Left ventricle myocardium superior (tissue), 1 donor: ENCODE measurements around the gene DNAJC30. TPM values are rescaled to one million over a fixed set of nuclear protein-coding genes. Genes with fewer than 3 reads are reported as not detected.
"Not testable (repeated sequence)": the region's sequence is repeated elsewhere in the genome, so short reads cannot be mapped to it uniquely, and the experiment has no call there.

ENCODE experiments used
- ATAC-seq: fragments of 200-7000 bp; cut with Tn5 transposase; one replicate; pipeline ENCODE4 v1.9.1; 2020; ENCODE audit warnings: mild to moderate bottlenecking, moderate library complexity
- DNase-seq: peaks from one replicate; pipeline ENCODE4 v3.0.0-alpha.2; 2020
- intact Hi-C: fragments of 100-400 bp; cut with micrococcal nuclease; formaldehyde crosslinking; loops from one replicate; pipeline ENCODE4 v1.11.0; 2022
- total RNA-seq: library from RNA; stranded (reverse); fragmentation: NEBNext Ultra II Directional; extraction: Animal tissue kit (Norgen Biotek cat#: 25700); gene quantifications from one replicate; pipeline ENCODE4 v1.2.1, GENCODE V29; 2021
- donor health status: DM: no; HTN: yes; CAD: no; lungs with severe emphysema.

Gene DNAJC30
- total RNA-seq, 1 donor from 2014 or later, result 13.2 TPM

DNA sequence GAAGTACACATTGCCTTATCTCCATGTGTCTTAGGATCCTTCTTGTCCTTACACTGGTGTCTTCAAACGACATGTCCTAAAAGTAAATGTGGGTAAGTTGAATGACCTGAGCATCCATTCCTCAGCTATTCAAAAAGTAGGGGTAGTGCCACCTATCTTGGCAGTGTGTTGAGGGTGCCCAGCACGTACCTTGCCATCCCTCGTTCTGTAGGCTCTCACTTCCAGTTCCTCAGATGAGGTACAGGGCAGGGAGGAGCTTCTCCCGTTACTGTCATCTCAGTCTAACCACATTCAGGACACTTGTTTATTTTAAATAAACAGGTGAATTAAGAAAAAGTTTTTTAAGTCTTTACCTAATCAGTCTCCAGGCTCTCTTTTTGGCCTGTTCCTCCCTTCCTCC lies 13.1 kb upstream of the DNAJC30 start:
- no peak for DNase-seq
- intact Hi-C loops, result no loop called here
- no peak for ATAC-seq

DNA sequence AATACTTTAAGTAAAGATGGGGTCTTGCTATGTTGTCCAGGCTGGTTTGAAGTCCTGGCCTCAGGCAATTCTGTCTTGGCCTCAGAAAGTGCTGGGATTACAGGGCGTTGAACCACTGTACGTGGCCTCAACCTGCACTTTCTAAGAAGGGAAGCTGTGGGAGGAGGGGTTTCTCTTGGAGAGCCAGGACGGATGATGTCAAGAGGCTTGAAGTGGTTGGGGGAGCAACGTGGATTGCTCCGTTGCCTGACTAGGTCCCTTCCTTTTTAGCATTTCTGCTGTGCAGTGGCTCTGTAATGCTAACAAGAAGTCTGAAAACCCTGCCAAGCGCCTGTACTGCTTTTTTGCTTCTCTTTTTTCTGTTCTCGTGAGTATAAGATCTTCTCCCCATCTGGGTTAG lies 7.4 kb upstream of the DNAJC30 start:
- DNase-seq, result no peak
- ATAC-seq, result no peak

DNA sequence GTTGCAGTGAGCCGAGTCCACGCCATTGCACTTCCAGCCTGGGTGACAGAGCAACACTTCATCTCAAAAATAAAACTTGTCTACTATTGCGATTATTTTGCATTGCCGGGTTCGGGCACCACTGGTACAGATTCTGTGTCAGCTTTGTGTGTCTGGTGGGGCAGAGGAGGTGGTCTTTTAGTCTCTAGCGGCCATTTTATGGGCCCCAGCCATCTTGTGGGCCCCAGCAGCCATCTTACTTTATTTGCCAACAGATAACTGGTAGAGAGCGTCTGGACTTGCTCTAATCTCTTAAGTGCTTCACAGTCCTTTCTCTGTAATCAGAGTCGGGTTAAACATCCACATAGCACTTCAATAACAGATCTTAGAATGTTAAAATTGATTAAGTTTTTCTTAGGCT lies 5.0 kb upstream of the DNAJC30 start:
- ATAC-seq (no peak), DNase-seq (no peak)
- intact Hi-C loops, result no loop called here

More for the DNA sequence above, 7.4 kb upstream of the DNAJC30 start:
- intact Hi-C loops, result no loop called here

DNA sequence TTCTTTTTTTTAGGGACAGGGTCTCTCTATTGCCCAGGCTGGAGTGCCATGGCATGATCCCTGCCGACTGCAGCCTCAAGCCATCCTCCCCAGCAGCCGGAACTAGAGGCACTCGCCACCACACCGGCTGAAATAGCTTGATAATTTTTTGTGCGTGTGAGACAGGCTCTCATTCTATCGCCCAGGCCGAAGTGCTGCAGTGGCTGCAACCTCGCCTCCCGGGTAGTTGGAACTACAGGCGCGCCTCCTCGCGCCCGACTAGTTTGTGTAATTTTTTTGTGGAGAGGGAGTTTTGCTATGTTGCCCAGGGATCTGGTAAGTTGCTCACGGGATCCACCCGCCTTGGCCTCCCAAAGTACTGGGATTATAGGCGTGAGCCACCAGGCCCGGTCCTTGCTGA lies 2.1 kb upstream of the DNAJC30 start:
- intact Hi-C loops, result no loop called here
- no peak for DNase-seq
- no peak for ATAC-seq

DNA sequence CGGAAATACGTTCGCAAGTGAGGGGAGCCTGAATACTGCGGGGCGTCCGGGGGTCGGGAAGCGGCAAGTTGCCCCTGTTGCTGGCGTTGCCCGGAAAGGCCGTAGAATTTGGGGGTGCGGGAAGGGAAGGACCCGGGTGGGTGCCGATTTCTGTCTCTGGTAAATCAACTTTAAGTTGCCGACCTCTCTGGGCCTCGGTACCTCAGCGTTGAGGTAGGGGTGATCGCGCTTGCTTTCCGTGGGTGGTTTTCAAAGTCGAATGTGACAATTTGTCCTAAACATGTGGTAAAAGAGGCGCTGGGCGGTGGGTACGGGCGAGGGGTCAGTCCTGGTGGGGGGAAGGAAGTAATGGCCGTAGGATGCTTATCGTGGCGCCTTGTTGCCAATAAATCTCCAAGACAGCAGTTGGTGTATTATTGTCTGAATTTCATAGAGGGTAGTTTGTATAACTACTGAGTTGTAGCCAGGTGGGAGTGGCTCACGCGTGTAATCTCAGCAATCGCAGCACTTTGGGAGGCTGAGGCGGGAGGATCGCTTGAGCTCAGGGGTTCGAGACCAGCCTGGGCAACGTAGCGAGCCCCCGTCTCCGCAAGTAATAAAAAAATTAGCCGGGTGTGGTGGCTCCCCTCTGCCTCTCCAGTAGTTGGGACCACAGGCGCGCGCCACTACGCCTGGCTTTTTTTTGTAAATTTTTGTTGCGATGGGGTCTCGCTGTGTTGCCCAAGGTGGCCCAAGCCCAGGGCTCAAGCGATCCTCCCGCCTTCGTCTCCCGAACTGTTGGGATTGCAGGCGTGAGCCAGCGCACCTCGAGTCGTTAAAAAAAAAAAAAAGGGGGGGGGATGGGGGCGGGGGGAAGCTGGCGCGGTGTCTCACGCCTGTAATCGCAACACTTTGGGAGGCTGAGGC lies 788 bp upstream of the DNAJC30 start:
- ATAC-seq (no peak), DNase-seq (no peak)
- intact Hi-C loops, result no loop called here

DNA sequence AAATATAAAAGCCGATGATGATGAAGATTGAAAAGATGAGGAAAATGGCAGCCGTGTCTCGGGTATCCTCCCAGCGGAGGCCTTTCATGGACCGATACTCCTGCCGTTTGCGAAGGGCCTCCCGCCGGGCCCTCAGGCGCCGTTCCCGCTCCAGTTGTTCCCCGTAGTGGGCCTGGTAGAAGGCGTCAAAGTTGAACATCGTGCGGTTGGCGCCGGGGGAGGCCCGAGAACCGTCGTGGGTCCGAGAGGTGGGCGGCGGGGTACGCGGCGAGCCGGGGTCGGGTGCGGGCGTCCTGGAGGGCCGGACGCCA lies 553 bp downstream of the DNAJC30 start:
- intact Hi-C loops, result no loop called here
- ATAC-seq (no peak), DNase-seq (no peak)

DNA sequence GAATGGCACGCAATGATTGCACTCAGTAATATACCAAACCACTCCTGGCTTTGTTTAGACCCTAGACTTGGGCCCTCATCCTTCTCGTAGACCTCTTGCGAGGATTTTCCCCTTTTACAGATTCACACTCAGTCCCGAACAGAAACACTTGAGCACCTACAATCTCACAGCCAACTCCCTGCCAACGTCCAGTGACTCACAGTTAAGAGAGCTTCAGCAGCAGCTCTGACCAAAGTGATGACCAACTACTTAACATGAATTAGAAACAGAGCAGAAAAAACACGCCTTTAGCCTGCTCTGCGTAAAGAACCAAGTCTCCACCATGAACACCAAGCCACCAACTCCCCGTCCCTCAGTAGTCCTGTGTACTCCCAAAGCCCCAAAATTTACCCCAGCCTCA lies 2.2 kb downstream of the DNAJC30 start:
- intact Hi-C loops, result no loop called here
- DNase-seq (no peak), ATAC-seq (no peak)

DNA sequence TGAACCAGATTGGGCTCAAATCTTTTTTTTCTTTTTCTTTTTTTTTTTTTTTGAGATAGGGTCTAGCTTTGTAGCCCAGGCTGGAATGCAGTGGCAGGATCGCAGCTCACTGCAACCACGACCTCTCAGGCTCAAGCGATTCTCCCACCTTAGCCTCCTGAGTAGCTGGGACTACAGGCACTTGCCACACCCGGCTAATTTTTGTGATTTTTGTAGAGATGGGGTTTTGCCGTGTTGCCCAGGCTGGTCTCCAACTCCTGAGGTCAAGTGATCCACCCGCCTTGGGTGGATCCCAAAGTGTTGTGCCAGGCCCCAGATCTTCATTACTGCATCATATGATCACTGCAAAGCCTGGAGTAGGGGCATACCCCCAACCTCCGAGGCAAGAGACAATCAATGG lies 2.8 kb downstream of the DNAJC30 start:
- ATAC-seq (no peak), DNase-seq (no peak)
- intact Hi-C loops, result no loop called here

DNA sequence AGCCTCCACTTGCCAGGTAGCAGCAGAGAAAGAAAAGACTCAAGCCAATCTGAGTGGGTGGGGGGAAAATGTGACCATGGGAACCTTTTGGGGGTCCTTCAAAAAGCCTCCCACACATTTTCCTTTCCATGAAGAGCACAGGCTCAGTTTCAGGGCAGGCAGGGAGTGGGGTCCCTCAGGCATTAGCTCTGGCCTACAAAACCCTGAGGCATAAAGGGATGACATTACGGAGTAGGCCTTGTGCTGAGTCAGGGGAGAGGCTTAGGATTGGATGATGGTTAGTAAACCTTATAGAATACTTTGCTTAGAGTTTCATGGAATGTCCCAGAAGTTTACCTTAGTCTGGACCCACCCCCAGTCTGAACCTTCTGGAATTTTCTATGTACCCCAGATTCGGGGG lies 3.5 kb downstream of the DNAJC30 start:
- DNase-seq, result no peak
- ATAC-seq, result no peak
- intact Hi-C loops, result no loop called here

DNA sequence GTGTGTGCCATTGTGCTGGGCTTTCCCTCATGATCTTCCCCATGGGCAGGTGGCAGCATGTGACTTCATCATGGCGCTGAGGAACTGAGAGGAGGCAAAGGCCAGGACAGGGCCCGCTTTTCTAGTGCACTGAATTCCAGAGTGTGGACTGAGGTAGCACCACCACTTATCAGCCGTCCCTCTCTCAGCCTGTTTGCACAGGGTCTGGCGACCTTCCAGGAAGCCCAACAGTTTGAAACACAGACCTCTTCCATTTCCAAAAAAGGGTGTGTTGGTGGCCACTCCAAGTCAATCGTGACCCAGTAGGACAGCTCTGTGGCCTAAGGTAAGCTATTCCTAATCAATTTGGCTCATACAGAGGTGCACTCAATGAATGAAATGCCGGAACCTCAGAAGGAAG lies 4.4 kb downstream of the DNAJC30 start:
- DNase-seq (peak; percentile 44), ATAC-seq (peak; percentile 8)
- intact Hi-C loops, result no loop called here

DNA sequence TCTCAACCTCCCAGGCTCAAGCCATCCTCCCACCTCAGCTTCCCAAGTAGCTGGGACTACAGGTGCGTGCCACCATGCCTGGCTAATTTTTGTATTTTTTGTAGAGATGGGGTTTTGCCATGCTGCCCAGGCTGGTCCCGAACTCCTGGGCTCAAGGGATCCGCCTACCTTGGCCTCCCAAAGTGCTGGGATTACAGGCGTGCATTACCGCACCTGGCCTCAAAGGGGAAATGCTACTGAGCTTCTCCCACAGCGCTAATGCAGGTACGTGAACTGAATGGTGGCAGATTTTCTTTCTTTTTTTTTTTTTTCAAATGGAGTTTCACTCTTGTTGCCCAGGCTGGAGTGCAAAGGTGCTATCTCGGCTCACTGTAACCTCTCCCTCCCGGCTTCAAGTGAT lies 7.2 kb downstream of the DNAJC30 start:
- DNase-seq, intact Hi-C loops: not testable (repeated sequence)

DNA sequence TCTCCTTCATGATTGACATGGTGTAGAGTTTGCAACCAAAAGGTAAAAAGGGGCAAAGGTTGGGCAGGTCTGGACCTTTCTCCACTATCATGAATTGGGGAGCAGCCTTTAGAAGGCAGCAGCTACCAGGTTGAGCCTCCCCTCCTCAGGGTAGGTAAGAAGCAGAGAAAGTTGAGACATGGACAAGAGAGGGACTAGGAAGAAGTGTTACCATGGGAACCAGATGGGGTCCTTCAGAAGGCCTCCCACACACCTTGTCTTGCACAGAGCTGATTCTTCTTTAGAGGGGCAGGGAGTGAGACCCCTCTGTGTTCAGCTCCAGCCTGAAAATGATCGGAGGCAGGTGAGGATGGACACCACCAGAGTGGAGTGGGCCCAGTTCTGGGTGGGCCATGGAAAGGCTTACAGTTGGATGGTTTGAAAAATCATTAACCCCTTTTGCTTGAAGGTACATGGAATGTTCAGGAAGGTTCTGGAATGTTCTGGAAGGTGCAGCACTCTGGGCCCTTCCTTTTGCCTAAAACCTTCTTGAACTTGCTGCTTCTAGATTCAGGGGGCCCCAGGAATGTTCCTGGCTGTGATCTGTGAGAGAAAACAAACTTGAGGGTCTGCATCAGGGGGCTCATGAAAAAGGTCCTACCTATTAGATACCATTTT lies 8.7 kb downstream of the DNAJC30 start:
- intact Hi-C loops, result no loop called here
- ATAC-seq (no peak), DNase-seq (no peak)

More for the DNA sequence above, 7.2 kb downstream of the DNAJC30 start:
- ATAC-seq, result not testable (repeated sequence)

DNA sequence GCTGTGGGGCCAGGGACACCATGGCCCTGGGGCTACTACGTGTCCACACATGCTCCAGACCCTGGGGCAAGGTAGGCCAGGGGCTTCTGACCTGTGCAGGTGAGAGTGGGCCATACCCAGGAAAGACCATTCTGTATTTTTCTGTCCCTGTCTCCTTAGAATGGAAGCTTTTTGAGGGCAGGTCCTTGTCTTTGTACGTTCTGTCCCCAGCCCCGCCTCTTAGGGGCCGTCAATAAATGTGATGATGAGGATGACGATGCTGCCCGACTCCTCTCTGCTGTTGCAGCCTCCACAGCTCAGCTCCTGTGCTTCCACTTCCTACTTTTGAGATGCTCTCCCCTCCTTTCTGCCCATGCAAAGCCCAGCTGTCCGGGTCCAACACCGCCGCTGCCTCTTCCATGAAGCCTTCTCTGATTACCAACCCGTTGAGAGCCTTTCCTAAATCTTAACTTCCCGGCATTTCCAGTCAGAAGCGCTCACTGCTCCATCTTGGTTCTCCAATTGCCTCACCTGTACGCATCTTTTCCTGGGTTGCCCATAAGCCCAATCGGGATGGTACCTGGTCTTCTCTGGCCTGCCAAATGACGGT lies 11.3 kb downstream of the DNAJC30 start:
- DNase-seq, result no peak
- intact Hi-C loops, result no loop called here
- no peak for ATAC-seq

DNA sequence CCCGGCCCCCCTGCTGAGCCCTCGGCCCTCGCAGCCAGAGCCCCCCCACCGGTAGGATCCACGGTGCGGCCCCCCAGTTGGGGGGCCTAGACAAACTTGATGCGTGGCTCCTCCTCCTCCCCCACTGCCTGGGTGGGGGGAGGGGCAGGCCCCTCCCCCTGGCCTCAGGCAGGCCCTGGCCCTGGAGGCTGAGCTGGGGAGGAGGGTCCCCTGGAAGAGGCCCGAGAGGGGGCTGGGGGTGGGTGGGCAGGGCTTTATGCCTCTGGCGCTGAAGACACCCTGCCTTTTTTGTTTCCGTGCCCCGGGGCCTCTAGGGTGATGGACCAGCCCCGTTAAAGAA lies 12.0 kb downstream of the DNAJC30 start:
- DNase-seq, result no peak
- intact Hi-C loops, result no loop called here
- ATAC-seq, result no peak

DNA sequence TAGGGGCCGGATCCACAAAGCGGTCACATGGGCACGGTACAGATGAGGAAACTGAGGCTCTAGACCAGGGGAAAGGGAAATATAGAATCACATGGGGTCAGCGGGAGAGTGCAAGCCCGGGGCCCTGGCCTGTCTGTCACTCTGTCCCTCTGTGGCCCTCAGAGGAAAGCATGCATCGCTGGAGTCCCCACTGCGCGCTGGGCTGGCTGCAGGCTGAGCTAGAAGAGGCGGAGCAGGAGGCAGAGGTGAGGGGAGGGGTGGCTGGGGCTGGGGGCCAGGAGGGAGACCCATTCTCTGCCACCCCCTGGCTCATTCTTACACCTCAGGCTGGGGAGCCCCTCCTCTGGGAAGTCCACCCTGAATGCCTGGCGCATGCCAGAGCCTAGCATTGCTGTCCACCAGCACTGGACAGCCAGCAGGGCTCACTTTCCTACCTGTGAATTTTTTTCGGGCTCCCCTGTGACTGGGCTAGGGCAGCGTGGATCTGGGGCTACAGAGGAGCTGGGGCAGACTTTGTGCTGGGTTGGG lies 13.3 kb downstream of the DNAJC30 start:
- DNase-seq (no peak), ATAC-seq (no peak)
- intact Hi-C loops, result loop anchor here (10.0 kb wide), 1 partner anchor 65 kb away; no protein-coding TSS in a partner anchor

DNA sequence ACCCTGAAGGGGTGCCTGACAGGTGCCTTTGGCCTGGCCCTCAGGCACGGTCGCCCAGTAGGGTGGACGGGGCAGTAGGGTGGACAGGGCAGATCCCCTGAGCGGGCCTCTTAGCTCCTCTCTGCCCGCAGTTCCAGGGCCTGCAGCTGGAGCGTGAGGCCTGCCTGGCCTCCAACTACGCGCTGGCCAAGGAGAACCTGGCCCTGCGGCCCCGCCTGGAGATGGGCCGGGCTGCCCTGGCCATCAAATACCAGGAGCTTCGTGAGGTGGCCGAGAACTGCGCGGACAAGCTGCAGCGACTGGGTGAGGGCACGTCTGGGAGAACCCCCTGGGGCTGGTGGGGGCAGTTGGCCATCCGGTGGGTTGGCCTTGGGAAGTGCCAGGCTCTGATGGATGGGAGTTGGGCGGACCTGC lies 14.0 kb downstream of the DNAJC30 start:
- DNase-seq, result no peak
- intact Hi-C loops, result loop anchor here (10.0 kb wide), 1 partner anchor 64 kb away; no protein-coding TSS in a partner anchor
- no peak for ATAC-seq

DNA sequence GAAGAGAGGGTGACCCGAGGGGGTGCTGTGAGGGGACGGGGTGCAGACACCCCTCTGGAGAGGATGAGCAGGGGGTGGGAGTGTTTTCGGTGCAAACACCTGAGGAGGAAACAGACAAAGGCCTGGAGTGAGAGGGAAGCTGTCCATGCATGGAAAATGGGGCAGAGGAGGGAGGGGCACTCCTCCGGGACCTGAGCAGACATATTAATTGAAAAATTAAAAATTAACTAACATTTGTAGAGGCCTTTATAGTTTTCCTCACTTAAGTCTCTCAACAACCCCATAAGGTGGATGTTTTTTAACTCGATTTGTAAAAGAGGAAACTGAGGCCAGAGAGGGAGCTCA lies 14.4 kb downstream of the DNAJC30 start:
- intact Hi-C loops, result loop anchor here (10.0 kb wide), 1 partner anchor 64 kb away; no protein-coding TSS in a partner anchor
- ATAC-seq (no peak), DNase-seq (no peak)

DNA sequence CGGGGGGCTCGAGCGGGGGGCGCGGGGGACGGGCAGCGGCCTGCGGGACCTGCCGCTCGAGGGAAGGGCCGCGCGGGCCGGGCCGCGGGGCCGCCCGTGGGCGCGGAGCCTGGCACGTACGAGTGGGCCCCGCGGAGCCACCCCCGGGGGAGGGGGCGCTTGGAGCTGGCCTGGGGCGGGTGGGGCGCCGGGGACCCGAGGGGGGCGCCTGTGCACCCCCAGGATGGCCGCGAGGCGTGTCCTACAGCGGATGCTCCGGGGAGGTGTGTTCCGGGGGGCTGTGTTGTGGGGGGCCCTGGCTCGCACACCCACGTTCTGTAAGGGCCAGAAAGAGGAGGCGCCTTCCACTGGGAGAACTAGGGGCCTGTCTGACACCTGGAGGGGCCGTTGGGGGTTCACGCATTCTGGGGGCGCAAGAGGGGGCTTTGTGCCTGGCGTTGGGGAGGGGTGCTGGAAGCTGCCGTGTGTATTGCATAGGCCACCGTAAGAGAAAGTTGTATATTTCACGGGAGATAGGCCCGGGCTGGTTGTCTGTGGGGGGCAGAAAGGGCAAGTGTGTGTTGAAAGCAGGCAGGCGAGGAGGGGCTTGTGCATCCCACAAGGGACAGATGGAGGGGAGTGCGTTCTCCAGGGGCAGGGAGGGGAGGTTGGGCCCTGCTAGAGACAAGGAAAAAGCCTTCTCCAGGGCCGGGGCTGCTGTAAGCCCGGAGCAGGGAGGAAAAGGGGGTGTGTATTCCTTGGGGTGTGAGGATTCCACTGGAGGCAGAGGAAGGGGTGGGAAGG lies 15.0 kb downstream of the DNAJC30 start:
- no peak for ATAC-seq
- intact Hi-C loops, result loop anchor here (10.0 kb wide), 1 partner anchor 63 kb away; no protein-coding TSS in a partner anchor
- no peak for DNase-seq

DNA sequence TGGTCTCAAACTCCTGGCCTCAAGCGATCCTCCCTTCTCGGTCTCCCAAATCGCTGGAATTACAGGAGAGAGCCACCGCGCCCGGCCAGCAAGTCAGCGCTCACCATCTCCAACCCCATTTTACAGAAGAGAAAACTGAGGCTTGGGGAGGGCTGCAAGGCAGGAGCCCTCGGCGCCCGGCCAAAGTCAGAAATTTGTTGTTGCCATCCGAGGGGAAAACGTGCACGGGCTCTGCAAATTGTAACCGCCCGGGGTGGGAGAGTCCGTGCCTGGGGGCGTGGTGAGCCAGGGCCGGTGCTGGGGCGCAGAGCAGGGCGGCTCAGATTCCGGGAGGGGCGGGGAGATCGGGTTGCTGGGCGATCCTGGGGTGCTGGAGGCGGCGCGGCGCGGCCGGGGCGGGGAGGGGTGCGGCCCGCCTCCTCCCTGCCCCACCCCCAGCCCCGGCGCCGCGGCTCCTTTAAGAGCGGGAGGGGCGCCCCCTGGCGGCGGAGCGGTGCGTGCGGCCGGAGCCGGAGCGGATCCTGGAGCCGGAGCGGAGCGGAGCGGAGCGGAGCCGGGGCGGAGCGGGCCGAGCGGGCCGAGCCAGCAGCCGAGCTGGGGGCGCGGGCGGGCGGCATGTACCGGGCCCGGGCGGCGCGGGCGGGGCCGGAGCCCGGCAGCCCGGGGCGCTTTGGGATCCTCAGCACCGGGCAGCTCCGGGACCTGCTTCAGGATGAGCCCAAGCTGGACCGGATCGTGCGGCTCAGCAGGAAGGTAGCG lies 15.7 kb downstream of the DNAJC30 start, which contains the start of gene VPS37D:
TSS of gene VPS37D (plus strand) at position 488 of the 759 bp plus-strand sequence. CDS start at position 616, 128 bp downstream.
- intact Hi-C loops, result loop anchor here (10.0 kb wide), 1 partner anchor 63 kb away; no protein-coding TSS in a partner anchor
- DNase-seq (peak; percentile 97), ATAC-seq (peak; percentile 97)
